K562 (cell line): ENCODE data around the gene GPER1. TPM values are rescaled to one million over a fixed set of nuclear protein-coding genes. Genes with fewer than 3 reads are reported as not detected.
A peak's percentile ranks its signal among the peaks of the same experiment; 100 is the strongest.

Experiments used
- ATAC-seq: fragments of 200-7000 bp; cut with Tn5 transposase; 3 replicates; pipeline ENCODE4 v1.9.1; 2020; ENCODE audit warnings: moderate library complexity
- BruUV-seq: library from RNA; stranded (reverse); fragments of 400-500 nt; replicated peaks from 2 replicates; lab custom pipeline; 2021; lab: Mats Ljungman, UMichigan
- CTCF ChIA-PET: fragments of 300-600 bp; formaldehyde crosslinking; extraction: SDS; loops from one replicate; lab custom pipeline; 2021; ENCODE audit warnings: low intra/inter-chr PET ratio; lab: Yijun Ruan, JAX
- POLR2A ChIA-PET: fragments of 300-600, 350-650 bp; sonication (Branson Sonifier 250); formaldehyde crosslinking; extraction: SDS; loops from one replicate; lab custom pipeline; 2021; ENCODE audit warnings: antibody characterized with exemption, inconsistent platforms; lab: Yijun Ruan, JAX
- DNase-seq, 4 experiments: peaks; one replicate each; pipeline versions ENCODE4 v3.0.0 to v3.0.0-alpha.2; 2011 to 2018; ENCODE audit warnings: low spot score in 3 of 4, mixed read lengths in 3 of 4; ENCODE audit errors: extremely low read depth in 1 of 4
- FAIRE-seq: peaks from 2 replicates; lab custom pipeline; 2011; peaks lifted over from hg19 to GRCh38; lab: Jason Lieb, UNC
- H2AFZ ChIP-seq: 2 replicates; pipeline ENCODE4 v1.6.0; 2011; ENCODE audit warnings: low read depth, low read length, control low read depth, inconsistent platforms
- H3K27ac ChIP-seq: fragments of 200-600 bp; 3 replicates; pipeline ENCODE4 v1.8.0; 2011; ENCODE audit warnings: low read depth, mild to moderate bottlenecking, control low read depth, inconsistent platforms, low read length, moderate library complexity, mixed read lengths; ENCODE audit errors: extremely low read depth
- H3K27me3 ChIP-seq, 2 experiments: fragments of 300-600 bp in 1 of 2; 2 replicates in 1 of 2; 3 replicates in 1 of 2; pipeline versions ENCODE4 v1.6.0 to v1.8.0; 2011; ENCODE audit warnings: inconsistent platforms in 2 of 2, low read length in 2 of 2, mild to moderate bottlenecking in 1 of 2, mixed read lengths in 1 of 2, moderate library complexity in 1 of 2; ENCODE audit not compliant: control insufficient read depth in 2 of 2, insufficient read depth in 2 of 2
- H3K36me3 ChIP-seq: fragments of 300-600 bp; 3 replicates; pipeline ENCODE4 v1.8.0; 2011; ENCODE audit warnings: mild to moderate bottlenecking, low read length, inconsistent platforms; ENCODE audit not compliant: control insufficient read depth, insufficient read depth
- H3K4me1 ChIP-seq, 2 experiments: fragments of 200-600 bp in 1 of 2; replicated peaks in 1 of 2; 2 replicates in 1 of 2; 3 replicates in 1 of 2; pipeline versions ENCODE4 v1.5.1 to v1.8.0; 2011; ENCODE audit warnings: inconsistent platforms in 2 of 2, low read length in 2 of 2, mild to moderate bottlenecking in 1 of 2, mixed read lengths in 1 of 2, moderate library complexity in 1 of 2; ENCODE audit not compliant: control insufficient read depth in 2 of 2, insufficient read depth in 2 of 2
- H3K4me2 ChIP-seq: 2 replicates; pipeline ENCODE4 v1.6.1; 2011; ENCODE audit warnings: low read length, control low read depth, inconsistent platforms, mixed read lengths; ENCODE audit not compliant: insufficient read depth
- H3K4me3 ChIP-seq: fragments of 200-600 bp; sonication (generic), shearing (Covaris generic); 2 replicates; pipeline ENCODE4 v1.5.1; 2016; ENCODE audit warnings: control low read depth, inconsistent platforms
- H3K79me2 ChIP-seq: fragments of 200-600 bp; 3 replicates; pipeline ENCODE4 v1.8.0; 2011; ENCODE audit warnings: low read length, inconsistent platforms; ENCODE audit not compliant: control insufficient read depth, insufficient read depth
- H3K9ac ChIP-seq, 2 experiments: 2 replicates each; pipeline versions ENCODE4 v1.6.0 to v1.6.1; 2011; ENCODE audit warnings: low read depth in 2 of 2, low read length in 2 of 2, control low read depth in 1 of 2, inconsistent platforms in 1 of 2, mild to moderate bottlenecking in 1 of 2, mixed read lengths in 1 of 2; ENCODE audit not compliant: insufficient read depth in 1 of 2
- H3K9me1 ChIP-seq: one replicate; pipeline ENCODE4 v1.6.0; 2011; ENCODE audit warnings: inconsistent platforms, mild to moderate bottlenecking, low read length, moderate library complexity; ENCODE audit not compliant: control insufficient read depth, insufficient read depth
- H3K9me3 ChIP-seq: replicated peaks from 2 replicates; pipeline ENCODE4 v1.5.1; 2011; ENCODE audit warnings: low read depth, low read length, inconsistent platforms; ENCODE audit not compliant: control insufficient read depth, insufficient read depth
- H4K20me1 ChIP-seq: replicated peaks from 2 replicates; pipeline ENCODE4 v1.6.1; 2011; ENCODE audit warnings: low read length, inconsistent platforms, mixed read lengths; ENCODE audit not compliant: control insufficient read depth, insufficient read depth
- BHLHE40 ChIP-seq: IDR thresholded peaks from 2 replicates; pipeline ENCODE4 v1.6.1; 2011; ENCODE audit warnings: low read length, improper control_type of control experiment
- CXXC5 ChIP-seq: fragments of 250-450 bp; sonication (Bioruptor Pico); IDR thresholded peaks from 2 replicates; pipeline ENCODE4 v1.8.0; 2022; ENCODE audit warnings: inconsistent platforms, mild to moderate bottlenecking, moderate library complexity
- GTF2F1 ChIP-seq: IDR thresholded peaks from 2 replicates; pipeline ENCODE4 v1.6.1; 2011; ENCODE audit warnings: low read depth, low read length, improper control_type of control experiment
- IRF2 ChIP-seq: sonication (generic); formaldehyde crosslinking; IDR thresholded peaks from 2 replicates; pipeline ENCODE4 v1.8.1; 2022; ENCODE audit warnings: mild to moderate bottlenecking, missing genetic modification reagents
- NELFE ChIP-seq: IDR thresholded peaks from 2 replicates; pipeline ENCODE4 v1.6.1; 2011; ENCODE audit warnings: mild to moderate bottlenecking; ENCODE audit not compliant: insufficient read depth, insufficient read length
- NRF1 ChIP-seq, 2 experiments: fragments of 450-650 bp; IDR thresholded peaks in 1 of 2; conservative IDR thresholded peaks in 1 of 2; 2 replicates each; pipeline ENCODE4 v1.6.1; 2014; ENCODE audit warnings: mild to moderate bottlenecking in 2 of 2
- PHB2 ChIP-seq: fragments of 450-650 bp; IDR thresholded peaks from 2 replicates; pipeline ENCODE4 v1.6.1; 2017; ENCODE audit warnings: low read depth
- POLR3A ChIP-seq: IDR thresholded peaks from 2 replicates; pipeline ENCODE4 v1.6.1; 2011; ENCODE audit warnings: borderline replicate concordance, mild to moderate bottlenecking, moderate library complexity; ENCODE audit not compliant: insufficient read length, insufficient read depth; ENCODE audit errors: extremely low read depth
- RFX1 ChIP-seq: fragments of 450-650 bp; IDR thresholded peaks from 2 replicates; pipeline ENCODE4 v1.6.1; 2016; ENCODE audit warnings: mild to moderate bottlenecking, moderate library complexity
- RREB1 ChIP-seq: fragments of 250-450 bp; sonication (Bioruptor Pico); IDR thresholded peaks from 2 replicates; pipeline ENCODE4 v1.4.0; 2020
- TCF3 ChIP-seq: sonication (generic); formaldehyde crosslinking; IDR thresholded peaks from 2 replicates; pipeline ENCODE4 v1.4.0; 2020; ENCODE audit warnings: mild to moderate bottlenecking, missing genetic modification reagents
- ZBTB33 ChIP-seq: sonication (generic); formaldehyde crosslinking; IDR thresholded peaks from 2 replicates; pipeline ENCODE4 v1.8.1; 2023; ENCODE audit warnings: mild to moderate bottlenecking, missing genetic modification reagents
- ZNF174 ChIP-seq: fragments of 250-450 bp; sonication (Bioruptor Pico); IDR thresholded peaks from 2 replicates; pipeline ENCODE4 v1.4.0; 2020; ENCODE audit warnings: mild to moderate bottlenecking
- WGBS: fragments of 100-300 bp; shearing (Covaris generic); methylation state at CpG from one replicate; pipeline ENCODE4 v1.1.6; 2016; ENCODE audit warnings: low coverage, mixed read lengths; ENCODE audit not compliant: insufficient coverage; ENCODE audit errors: missing lambda C conversion rate; 5-methylcytosine and 5-hydroxymethylcytosine counted together
- in situ Hi-C: fragments of 300-500 bp; cut with MboI; formaldehyde crosslinking; loops from 4 replicates; pipeline ENCODE4 v1.15.0; 2018; ENCODE audit warnings: inconsistent platforms, mixed read lengths
- intact Hi-C: fragments of 100-400 bp; cut with micrococcal nuclease; formaldehyde crosslinking; loops from 2 replicates; pipeline ENCODE4 v1.14.2; 2022
- polyA plus RNA-seq, 8 experiments: library from polyadenylated mRNA; depleted of rRNA in 4 of 8; stranded (reverse) in 5 of 8; unstranded in 3 of 8; fragments of >200 nt; fragmentation: Nextera tagmentation in 2 of 8; fragmentation: Illumina TruSeq in 1 of 8; extraction: Ambion mirVana in 2 of 8; extraction: Trizol in 1 of 8; gene quantifications; 2 replicates each; pipeline versions ENCODE4 v1.2.1 to v1.2.3, GENCODE V29; 2011 to 2014; ENCODE audit warnings: inconsistent platforms in 1 of 8, missing spikeins in 1 of 8
- total RNA-seq, 7 experiments: library from RNA; depleted of rRNA in 6 of 7; stranded (reverse); fragments of >200 nt in 6 of 7; fragmentation: Illumina TruSeq in 2 of 7; extraction: Trizol in 2 of 7; gene quantifications; 2 replicates each; pipeline versions ENCODE4 v1.2.1 to v1.2.3, GENCODE V29; 2011 to 2021; ENCODE audit warnings: low replicate concordance in 1 of 7

The GPER1 gene
- total and polyA plus RNA-seq, 9 of the 15 experiments (the other 6 are each of a cell fraction or from before 2014, with no cell fraction given): 0.04 to 0.09 (median 0.08) TPM; not detected in 6

- WGBS: 46% methylated on average over 31 of the region's 44 CpGs
- Histone ChIP-seq H3K36me3 (peaks cover 4% of the 10 kb centered on the region; the same call in 2 of the 3 replicates), H3K4me3 (no peak overlapping the region), H3K27ac (no peak overlapping the region), H3K27me3 (no peaks in the 10 kb centered on the region), H3K4me2 (no peak overlapping the region), H2AFZ (no peak overlapping the region), H3K4me1 (peaks cover 5 to 53% of the 10 kb centered on the region in 2 experiments; a peak in 4 of 5 replicates), H3K9ac (peak overlapping the region in 1 of 2 experiments; percentile 84; a peak in 2 of 4 replicates), H3K9me3 (no peaks in the 10 kb centered on the region), H4K20me1 (peaks cover 8% of the 10 kb centered on the region; the same call in 1 of the 2 replicates), H3K79me2 (peaks cover 2% of the 10 kb centered on the region; the same call in 1 of the 3 replicates), H3K9me1 (no peaks in the 10 kb centered on the region)
- DNase-seq: peak in 2 of 4 experiments; percentile 13 to 28
- ChIA-PET POLR2A (interaction anchor here (0.6 to 1.0 kb wide), 2 partner anchors 31 to 69 kb away, joined by 3 to 5 read pairs; no protein-coding TSS in a partner anchor), CTCF (no interaction called here)
- no TSS peak for BruUV-seq
- FAIRE-seq: peak; percentile 65
- intact Hi-C loops (no loop called here), in situ Hi-C loops (no loop called here)
- ATAC-seq: peak; percentile 66
- TF ChIP-seq NELFE: no peak
- TF ChIP-seq RREB1 (CRISPR knock-in tag): no peak
- TF ChIP-seq PHB2: no peak
- TF ChIP-seq TCF3 (CRISPR knock-in tag): no peak
- no peak for TF ChIP-seq GTF2F1
- TF ChIP-seq ZBTB33 (CRISPR knock-in tag): peak; percentile 53; the same call in 1 of the 2 replicates
- TF ChIP-seq CXXC5: 0 out of 2 replicates have a peak, but pooled peaks have one; percentile 14
- TF ChIP-seq IRF2 (CRISPR knock-in tag): 0 out of 2 replicates have a peak, but pooled peaks have one; percentile 40
- TF ChIP-seq RFX1: peak; percentile 61
- TF ChIP-seq BHLHE40: peak; percentile 56
- no peak for TF ChIP-seq ZNF174 (CRISPR knock-in tag)
- TF ChIP-seq POLR3A: no peak
- TF ChIP-seq NRF1 (conservative IDR thresholded peaks at IDR 0.05 in 1 of 2, IDR thresholded peaks at IDR 0.05 in 1 of 2): peak in 1 of 2 experiments; percentile 21; a peak in 2 of 4 replicates
Observed at GRCh38 chr7:1096156-1097119, 8.5 kb downstream of the GPER1 start.
